WERI-Rb-1 (cell line): ENCODE data around the gene N4BP2L2.

Source experiments
- DNase-seq: peaks from one replicate; pipeline ENCODE4 v3.0.0-alpha.2; 2020
- H3K27ac ChIP-seq: fragments of 250-450 bp; sonication (Bioruptor Pico); 2 replicates; pipeline ENCODE4 v1.5.1; 2020; ENCODE audit warnings: mild to moderate bottlenecking, moderate library complexity
- H3K27me3 ChIP-seq: fragments of 250-450 bp; sonication (Bioruptor Pico); 2 replicates; pipeline ENCODE4 v1.5.1; 2021; ENCODE audit warnings: mild to moderate bottlenecking, low read depth, moderate library complexity; ENCODE audit not compliant: insufficient read depth, severe bottlenecking
- H3K36me3 ChIP-seq: fragments of 250-450 bp; sonication (Bioruptor Pico); 2 replicates; pipeline ENCODE4 v1.5.1; 2020; ENCODE audit warnings: mild to moderate bottlenecking, moderate library complexity
- H3K4me3 ChIP-seq: 2 replicates; pipeline ENCODE4 v1.5.1; 2011; ENCODE audit warnings: low read depth, mild to moderate bottlenecking, control low read depth, low read length
- H3K9me3 ChIP-seq: fragments of 250-450 bp; sonication (Bioruptor Pico); 2 replicates; pipeline ENCODE4 v1.5.1; 2021; ENCODE audit warnings: mild to moderate bottlenecking, moderate library complexity; ENCODE audit not compliant: severe bottlenecking
- CTCF ChIP-seq: IDR thresholded peaks from 2 replicates; pipeline ENCODE4 v1.5.1; 2011; ENCODE audit warnings: low read depth, mild to moderate bottlenecking, control low read depth, inconsistent platforms, low read length

N4BP2L2 gene

GRCh38 chr13:32454886-32455593, 83.6 kb downstream of the N4BP2L2 start:
- DNase-seq = no peak
- H3K27me3 ChIP-seq = no peaks in the 10 kb centered on the region
- TF ChIP-seq CTCF = no peak
- peaks cover 7% of the 10 kb centered on the region for H3K9me3 ChIP-seq
- H3K27ac ChIP-seq = no peak overlapping the region
- no peaks in the 10 kb centered on the region for H3K36me3 ChIP-seq
- no peak overlapping the region for H3K4me3 ChIP-seq

- no peak for DNase-seq
- H3K4me3 ChIP-seq = no peak overlapping the region
- H3K36me3 ChIP-seq = no peaks in the 10 kb centered on the region
- H3K9me3 ChIP-seq = peaks cover 7% of the 10 kb centered on the region
- H3K27me3 ChIP-seq = no peaks in the 10 kb centered on the region
- H3K27ac ChIP-seq = no peak overlapping the region
- TF ChIP-seq CTCF = no peak
Observed at GRCh38 chr13:32453981-32454380, 84.6 kb downstream of the N4BP2L2 start.

GRCh38 chr13:32448972-32449371, 89.6 kb downstream of the N4BP2L2 start:
- H3K27me3 ChIP-seq = no peaks in the 10 kb centered on the region
- no peaks in the 10 kb centered on the region for H3K9me3 ChIP-seq
- H3K36me3 ChIP-seq = no peaks in the 10 kb centered on the region
- no peak for DNase-seq
- no peak overlapping the region for H3K4me3 ChIP-seq
- TF ChIP-seq CTCF = no peak
- no peak overlapping the region for H3K27ac ChIP-seq

- Histone ChIP-seq H3K27ac (peak overlapping the region; percentile 43), H3K27me3 (no peaks in the 10 kb centered on the region), H3K36me3 (no peaks in the 10 kb centered on the region), H3K9me3 (no peaks in the 10 kb centered on the region), H3K4me3 (no peak overlapping the region)
- no peak for DNase-seq
- TF ChIP-seq CTCF = no peak
Observed at GRCh38 chr13:32447894-32448623, 90.5 kb downstream of the N4BP2L2 start.

GRCh38 chr13:32446773-32447465, 91.7 kb downstream of the N4BP2L2 start:
- Histone ChIP-seq H3K27ac (peak overlapping the region; percentile 43), H3K9me3 (no peaks in the 10 kb centered on the region), H3K27me3 (no peaks in the 10 kb centered on the region), H3K36me3 (no peaks in the 10 kb centered on the region), H3K4me3 (no peak overlapping the region)
- DNase-seq = peak; percentile 53
- no peak for TF ChIP-seq CTCF
